H1 (cell line): ENCODE results near the gene DENND5B. TPM values are rescaled to one million over a fixed set of nuclear protein-coding genes. Genes with fewer than 3 reads are reported as not detected.

ENCODE experiments used
- ASH2L ChIP-seq: fragments of 200-600, 300-600 bp; sonication (generic); IDR thresholded peaks from one replicate; pipeline ENCODE4 v1.7.1; 2017; ENCODE audit warnings: low read length
- BACH1 ChIP-seq: IDR thresholded peaks from 2 replicates; pipeline ENCODE4 v1.6.1; 2012; ENCODE audit warnings: low read length, improper control_type of control experiment
- CBX8 ChIP-seq: fragments of 300-800, 300-1000 bp; sonication (generic); IDR thresholded peaks from 2 replicates; pipeline ENCODE4 v1.7.1; 2016; ENCODE audit warnings: low read depth, low read length, borderline replicate concordance
- CEBPB ChIP-seq: IDR thresholded peaks from 2 replicates; pipeline ENCODE4 v1.6.1; 2012; ENCODE audit warnings: low read depth, low read length
- CHD2 ChIP-seq: IDR thresholded peaks from 2 replicates; pipeline ENCODE4 v1.6.1; 2012; ENCODE audit warnings: low read length, improper control_type of control experiment
- KDM4A ChIP-seq: IDR thresholded peaks from one replicate; pipeline ENCODE4 v1.7.1; 2012; ENCODE audit warnings: low read depth, mild to moderate bottlenecking, moderate library complexity, low read length, inconsistent platforms; ENCODE audit not compliant: severe bottlenecking
- KDM5A ChIP-seq: fragments of 200-600 bp; IDR thresholded peaks from 2 replicates; pipeline ENCODE4 v1.7.1; 2012; ENCODE audit warnings: mild to moderate bottlenecking, low read length, inconsistent platforms, mixed read lengths
- MAFK ChIP-seq: IDR thresholded peaks from 2 replicates; pipeline ENCODE4 v1.6.1; 2012; ENCODE audit warnings: low read depth, mild to moderate bottlenecking, improper control_type of control experiment, low read length
- RNF2 ChIP-seq: fragments of 200-900, 300-1000 bp; sonication (generic); IDR thresholded peaks from 2 replicates; pipeline ENCODE4 v1.7.1; 2016; ENCODE audit warnings: borderline replicate concordance, low read depth, mild to moderate bottlenecking, antibody characterized with exemption, low read length; ENCODE audit not compliant: poor library complexity, severe bottlenecking; ENCODE audit errors: missing control alignments
- SIRT6 ChIP-seq: IDR thresholded peaks from one replicate; pipeline ENCODE4 v1.7.1; 2012; ENCODE audit warnings: low read length, inconsistent platforms
- SP4 ChIP-seq: IDR thresholded peaks from 2 replicates; pipeline ENCODE4 v1.6.1; 2012; ENCODE audit warnings: low read length, inconsistent platforms
- SRF ChIP-seq: IDR thresholded peaks from 2 replicates; pipeline ENCODE4 v1.6.1; 2011; ENCODE audit warnings: mild to moderate bottlenecking, low read depth, low read length, moderate library complexity
- YY1 ChIP-seq: IDR thresholded peaks from 2 replicates; pipeline ENCODE4 v1.6.1; 2011; ENCODE audit warnings: low read depth, mild to moderate bottlenecking, low read length
- polyA plus RNA-seq, 7 experiments: library from polyadenylated mRNA; depleted of rRNA in 3 of 7; stranded (reverse) in 5 of 7; unstranded in 2 of 7; fragments of >200 nt in 5 of 7; fragments of 200-250 nt in 2 of 7; gene quantifications; 1 replicate in 5 of 7; 2 replicates in 1 of 7; 4 replicates in 1 of 7; pipeline versions ENCODE4 v1.2.1 to v1.2.3, GENCODE V29; 2011 to 2013; ENCODE audit warnings: missing spikeins in 2 of 7, mixed read lengths in 2 of 7
- total RNA-seq: library from RNA; stranded (reverse); fragmentation: NEBNext Ultra II Directional; extraction: Animal tissue kit (Norgen Biotek cat#: 25700); gene quantifications from 2 replicates; pipeline ENCODE4 v1.2.1, GENCODE V29; 2021
- TF ChIP-seq, protein P1 (sequence below): fragments of 300-600 bp; sonication (generic); IDR thresholded peaks from 2 replicates; pipeline ENCODE4 v1.7.1; 2012; ENCODE audit warnings: low read length, moderate library complexity, mild to moderate bottlenecking, inconsistent platforms; ENCODE audit not compliant: insufficient replicate concordance

Gene DENND5B
- total and polyA plus RNA-seq, 2 of the 8 experiments (the other 6 are each of a cell fraction or from before 2014, with no cell fraction given): 13.4 to 20.2 TPM

DNA sequence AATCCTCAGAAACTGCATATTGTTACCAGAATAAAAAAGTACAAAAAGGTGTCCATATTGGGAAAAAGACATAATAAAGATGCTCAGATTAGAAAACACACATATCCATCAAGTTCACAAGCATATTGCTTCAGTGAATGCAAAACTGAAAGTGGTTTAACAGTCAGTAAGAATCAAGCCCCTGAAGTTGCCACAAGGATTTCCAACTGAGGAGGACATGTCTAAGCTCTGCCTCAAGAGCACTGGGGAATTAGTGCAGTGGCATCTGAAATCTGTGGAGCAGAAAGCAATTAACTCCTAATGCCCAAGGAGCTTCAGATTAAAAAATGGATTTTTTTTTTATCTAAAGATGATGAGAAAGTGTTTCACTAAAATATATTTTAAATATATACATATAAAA is 113.2 kb downstream of the DENND5B start (continued):
- TF ChIP-seq, protein P1, sequence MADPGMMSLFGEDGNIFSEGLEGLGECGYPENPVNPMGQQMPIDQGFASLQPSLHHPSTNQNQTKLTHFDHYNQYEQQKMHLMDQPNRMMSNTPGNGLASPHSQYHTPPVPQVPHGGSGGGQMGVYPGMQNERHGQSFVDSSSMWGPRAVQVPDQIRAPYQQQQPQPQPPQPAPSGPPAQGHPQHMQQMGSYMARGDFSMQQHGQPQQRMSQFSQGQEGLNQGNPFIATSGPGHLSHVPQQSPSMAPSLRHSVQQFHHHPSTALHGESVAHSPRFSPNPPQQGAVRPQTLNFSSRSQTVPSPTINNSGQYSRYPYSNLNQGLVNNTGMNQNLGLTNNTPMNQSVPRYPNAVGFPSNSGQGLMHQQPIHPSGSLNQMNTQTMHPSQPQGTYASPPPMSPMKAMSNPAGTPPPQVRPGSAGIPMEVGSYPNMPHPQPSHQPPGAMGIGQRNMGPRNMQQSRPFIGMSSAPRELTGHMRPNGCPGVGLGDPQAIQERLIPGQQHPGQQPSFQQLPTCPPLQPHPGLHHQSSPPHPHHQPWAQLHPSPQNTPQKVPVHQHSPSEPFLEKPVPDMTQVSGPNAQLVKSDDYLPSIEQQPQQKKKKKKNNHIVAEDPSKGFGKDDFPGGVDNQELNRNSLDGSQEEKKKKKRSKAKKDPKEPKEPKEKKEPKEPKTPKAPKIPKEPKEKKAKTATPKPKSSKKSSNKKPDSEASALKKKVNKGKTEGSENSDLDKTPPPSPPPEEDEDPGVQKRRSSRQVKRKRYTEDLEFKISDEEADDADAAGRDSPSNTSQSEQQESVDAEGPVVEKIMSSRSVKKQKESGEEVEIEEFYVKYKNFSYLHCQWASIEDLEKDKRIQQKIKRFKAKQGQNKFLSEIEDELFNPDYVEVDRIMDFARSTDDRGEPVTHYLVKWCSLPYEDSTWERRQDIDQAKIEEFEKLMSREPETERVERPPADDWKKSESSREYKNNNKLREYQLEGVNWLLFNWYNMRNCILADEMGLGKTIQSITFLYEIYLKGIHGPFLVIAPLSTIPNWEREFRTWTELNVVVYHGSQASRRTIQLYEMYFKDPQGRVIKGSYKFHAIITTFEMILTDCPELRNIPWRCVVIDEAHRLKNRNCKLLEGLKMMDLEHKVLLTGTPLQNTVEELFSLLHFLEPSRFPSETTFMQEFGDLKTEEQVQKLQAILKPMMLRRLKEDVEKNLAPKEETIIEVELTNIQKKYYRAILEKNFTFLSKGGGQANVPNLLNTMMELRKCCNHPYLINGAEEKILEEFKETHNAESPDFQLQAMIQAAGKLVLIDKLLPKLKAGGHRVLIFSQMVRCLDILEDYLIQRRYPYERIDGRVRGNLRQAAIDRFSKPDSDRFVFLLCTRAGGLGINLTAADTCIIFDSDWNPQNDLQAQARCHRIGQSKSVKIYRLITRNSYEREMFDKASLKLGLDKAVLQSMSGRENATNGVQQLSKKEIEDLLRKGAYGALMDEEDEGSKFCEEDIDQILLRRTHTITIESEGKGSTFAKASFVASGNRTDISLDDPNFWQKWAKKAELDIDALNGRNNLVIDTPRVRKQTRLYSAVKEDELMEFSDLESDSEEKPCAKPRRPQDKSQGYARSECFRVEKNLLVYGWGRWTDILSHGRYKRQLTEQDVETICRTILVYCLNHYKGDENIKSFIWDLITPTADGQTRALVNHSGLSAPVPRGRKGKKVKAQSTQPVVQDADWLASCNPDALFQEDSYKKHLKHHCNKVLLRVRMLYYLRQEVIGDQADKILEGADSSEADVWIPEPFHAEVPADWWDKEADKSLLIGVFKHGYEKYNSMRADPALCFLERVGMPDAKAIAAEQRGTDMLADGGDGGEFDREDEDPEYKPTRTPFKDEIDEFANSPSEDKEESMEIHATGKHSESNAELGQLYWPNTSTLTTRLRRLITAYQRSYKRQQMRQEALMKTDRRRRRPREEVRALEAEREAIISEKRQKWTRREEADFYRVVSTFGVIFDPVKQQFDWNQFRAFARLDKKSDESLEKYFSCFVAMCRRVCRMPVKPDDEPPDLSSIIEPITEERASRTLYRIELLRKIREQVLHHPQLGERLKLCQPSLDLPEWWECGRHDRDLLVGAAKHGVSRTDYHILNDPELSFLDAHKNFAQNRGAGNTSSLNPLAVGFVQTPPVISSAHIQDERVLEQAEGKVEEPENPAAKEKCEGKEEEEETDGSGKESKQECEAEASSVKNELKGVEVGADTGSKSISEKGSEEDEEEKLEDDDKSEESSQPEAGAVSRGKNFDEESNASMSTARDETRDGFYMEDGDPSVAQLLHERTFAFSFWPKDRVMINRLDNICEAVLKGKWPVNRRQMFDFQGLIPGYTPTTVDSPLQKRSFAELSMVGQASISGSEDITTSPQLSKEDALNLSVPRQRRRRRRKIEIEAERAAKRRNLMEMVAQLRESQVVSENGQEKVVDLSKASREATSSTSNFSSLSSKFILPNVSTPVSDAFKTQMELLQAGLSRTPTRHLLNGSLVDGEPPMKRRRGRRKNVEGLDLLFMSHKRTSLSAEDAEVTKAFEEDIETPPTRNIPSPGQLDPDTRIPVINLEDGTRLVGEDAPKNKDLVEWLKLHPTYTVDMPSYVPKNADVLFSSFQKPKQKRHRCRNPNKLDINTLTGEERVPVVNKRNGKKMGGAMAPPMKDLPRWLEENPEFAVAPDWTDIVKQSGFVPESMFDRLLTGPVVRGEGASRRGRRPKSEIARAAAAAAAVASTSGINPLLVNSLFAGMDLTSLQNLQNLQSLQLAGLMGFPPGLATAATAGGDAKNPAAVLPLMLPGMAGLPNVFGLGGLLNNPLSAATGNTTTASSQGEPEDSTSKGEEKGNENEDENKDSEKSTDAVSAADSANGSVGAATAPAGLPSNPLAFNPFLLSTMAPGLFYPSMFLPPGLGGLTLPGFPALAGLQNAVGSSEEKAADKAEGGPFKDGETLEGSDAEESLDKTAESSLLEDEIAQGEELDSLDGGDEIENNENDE: no peak
- TF ChIP-seq SRF (no peak), MAFK (no peak), CHD2 (no peak), YY1 (no peak), CEBPB (no peak), SP4 (no peak), KDM4A (no peak), RNF2 (no peak), BACH1 (no peak), CBX8 (no peak), SIRT6 (no peak), ASH2L (no peak), KDM5A (no peak)
- TF ChIP-seq, all 59 proteins: peak for 0
